ENCODE results near the gene EPC1.

The EPC1 gene

GRCh38 chr10:32266979-32267378 is 80.0 kb downstream of the EPC1 start:
- no peak for TF ChIP-seq CTCF (IDR thresholded peaks at IDR 0.05; ENCODE audit: unreplicated experiment in 3 of 3)
- Mint-ChIP-seq H3K27ac (no peak overlapping the region), H3K9me3 (no peaks in the 10 kb centered on the region), H3K4me3 (no peak overlapping the region), H3K4me1 (peaks cover 10% of the 10 kb centered on the region), H3K36me3 (ENCODE audit: low read depth) (peaks cover 54% of the 10 kb centered on the region), H3K27me3 (ENCODE audit: low read depth) (no peaks in the 10 kb centered on the region)

GRCh38 chr10:32266566-32266965 is 80.4 kb downstream of the EPC1 start:
- H3K4me3 Mint-ChIP-seq, result no peak overlapping the region
- peaks cover 50% of the 10 kb centered on the region for H3K36me3 Mint-ChIP-seq (ENCODE audit: low read depth)
- H3K4me1 Mint-ChIP-seq, result peaks cover 10% of the 10 kb centered on the region
- H3K27me3 Mint-ChIP-seq (ENCODE audit: low read depth), result no peaks in the 10 kb centered on the region
- no peaks in the 10 kb centered on the region for H3K9me3 Mint-ChIP-seq
- no peak for TF ChIP-seq CTCF (IDR thresholded peaks at IDR 0.05; ENCODE audit: unreplicated experiment in 3 of 3)
- no peak overlapping the region for H3K27ac Mint-ChIP-seq

- Mint-ChIP-seq H3K36me3 (ENCODE audit: low read depth) (peaks cover 45% of the 10 kb centered on the region), H3K27me3 (ENCODE audit: low read depth) (no peaks in the 10 kb centered on the region), H3K9me3 (no peaks in the 10 kb centered on the region), H3K27ac (no peak overlapping the region), H3K4me1 (peaks cover 10% of the 10 kb centered on the region), H3K4me3 (no peak overlapping the region)
- TF ChIP-seq CTCF (IDR thresholded peaks at IDR 0.05; ENCODE audit: unreplicated experiment in 3 of 3), result no peak
Observed at GRCh38 chr10:32265756-32266155, 81.2 kb downstream of the EPC1 start.

- Mint-ChIP-seq H3K36me3 (ENCODE audit: low read depth) (peaks cover 23% of the 10 kb centered on the region), H3K27ac (no peak overlapping the region), H3K27me3 (ENCODE audit: low read depth) (no peaks in the 10 kb centered on the region), H3K4me1 (no peaks in the 10 kb centered on the region), H3K4me3 (no peak overlapping the region), H3K9me3 (no peaks in the 10 kb centered on the region)
- no peak for TF ChIP-seq CTCF (IDR thresholded peaks at IDR 0.05; ENCODE audit: unreplicated experiment in 3 of 3)
Observed at GRCh38 chr10:32263300-32263699, 83.7 kb downstream of the EPC1 start.

- Mint-ChIP-seq H3K36me3 (ENCODE audit: low read depth) (no peaks in the 10 kb centered on the region), H3K9me3 (no peaks in the 10 kb centered on the region), H3K27me3 (ENCODE audit: low read depth) (no peaks in the 10 kb centered on the region), H3K4me3 (no peak overlapping the region), H3K27ac (no peak overlapping the region), H3K4me1 (no peaks in the 10 kb centered on the region)
- no peak for TF ChIP-seq CTCF (IDR thresholded peaks at IDR 0.05; ENCODE audit: unreplicated experiment in 3 of 3)
Observed at GRCh38 chr10:32259551-32259950, 87.4 kb downstream of the EPC1 start.

- H3K4me1 Mint-ChIP-seq, result no peaks in the 10 kb centered on the region
- no peaks in the 10 kb centered on the region for H3K27me3 Mint-ChIP-seq (ENCODE audit: low read depth)
- peak; percentile 78 to 79 (median 79) for TF ChIP-seq CTCF (IDR thresholded peaks at IDR 0.05; ENCODE audit: unreplicated experiment in 3 of 3)
- no peaks in the 10 kb centered on the region for H3K9me3 Mint-ChIP-seq
- H3K27ac Mint-ChIP-seq, result no peak overlapping the region
- no peak overlapping the region for H3K4me3 Mint-ChIP-seq
- H3K36me3 Mint-ChIP-seq (ENCODE audit: low read depth), result no peaks in the 10 kb centered on the region
Observed at GRCh38 chr10:32256613-32257437, 90.1 kb downstream of the EPC1 start.
